Fibroblast of mammary gland (primary cell): ENCODE data around the gene PTPRN2.
"Not testable (repeated sequence)": the region's sequence is repeated elsewhere in the genome, so short reads cannot be mapped to it uniquely, and the experiment has no call there.

ENCODE experiments used
- DNase-seq: peaks from one replicate; pipeline ENCODE4 v3.0.0-alpha.2; 2010; ENCODE audit warnings: low read depth
- H3K4me3 ChIP-seq: 2 replicates; pipeline ENCODE4 v1.5.1; 2011; ENCODE audit warnings: low read depth, mild to moderate bottlenecking, low read length, moderate library complexity; ENCODE audit not compliant: control insufficient read depth
- CTCF ChIP-seq: conservative IDR thresholded peaks from 2 replicates; pipeline ENCODE4 v1.5.1; 2011; ENCODE audit warnings: low read depth, low read length, inconsistent platforms; ENCODE audit not compliant: control insufficient read depth, insufficient read depth

Gene PTPRN2

GRCh38 chr7:158388928-158389327 lies 198.7 kb downstream of the PTPRN2 start:
- no peak overlapping the region for H3K4me3 ChIP-seq
- TF ChIP-seq CTCF = no peak
- no peak for DNase-seq

GRCh38 chr7:158388072-158388471 lies 199.6 kb downstream of the PTPRN2 start:
- H3K4me3 ChIP-seq = no peak overlapping the region
- DNase-seq = no peak
- TF ChIP-seq CTCF = no peak

DNA sequence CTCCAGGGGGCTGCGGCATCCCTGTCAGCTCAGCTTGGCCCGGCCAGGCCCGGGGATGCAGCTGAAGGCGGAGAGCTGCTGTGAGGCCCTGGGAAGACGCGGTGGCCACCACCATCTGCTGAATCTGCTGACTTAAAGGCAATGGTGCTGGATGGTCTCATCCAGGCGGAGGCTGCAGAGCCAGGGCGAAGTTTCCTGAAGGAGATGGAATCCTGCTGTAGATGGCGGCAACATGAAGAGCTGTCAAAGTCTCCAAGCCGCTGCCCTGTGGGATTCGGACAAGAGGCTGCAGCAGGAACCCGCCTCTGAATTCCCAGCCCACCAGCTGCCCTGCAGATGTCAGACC lies 200.1 kb downstream of the PTPRN2 start:
- TF ChIP-seq CTCF = no peak
- DNase-seq = no peak
- H3K4me3 ChIP-seq = no peak overlapping the region

GRCh38 chr7:158386866-158387545 lies 200.6 kb downstream of the PTPRN2 start:
- no peak for TF ChIP-seq CTCF
- no peak for DNase-seq

DNA sequence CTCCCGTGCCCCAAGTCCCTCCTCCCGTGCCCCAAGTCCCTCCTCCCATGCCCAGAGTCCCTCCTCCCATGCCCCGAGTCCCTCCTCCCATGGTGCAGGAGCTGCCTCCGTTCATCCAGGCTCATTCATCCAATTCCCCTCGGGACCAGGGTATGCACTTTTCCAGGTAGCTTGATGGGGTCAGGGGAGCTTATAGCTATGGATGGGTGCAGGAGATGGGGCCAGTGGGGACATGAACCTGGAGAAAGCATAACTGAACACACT lies 201.3 kb downstream of the PTPRN2 start:
- TF ChIP-seq CTCF = no peak
- no peak overlapping the region for H3K4me3 ChIP-seq
- DNase-seq = no peak

More at GRCh38 chr7:158386866-158387545, 200.6 kb downstream of the PTPRN2 start:
- H3K4me3 ChIP-seq = no peak overlapping the region

DNA sequence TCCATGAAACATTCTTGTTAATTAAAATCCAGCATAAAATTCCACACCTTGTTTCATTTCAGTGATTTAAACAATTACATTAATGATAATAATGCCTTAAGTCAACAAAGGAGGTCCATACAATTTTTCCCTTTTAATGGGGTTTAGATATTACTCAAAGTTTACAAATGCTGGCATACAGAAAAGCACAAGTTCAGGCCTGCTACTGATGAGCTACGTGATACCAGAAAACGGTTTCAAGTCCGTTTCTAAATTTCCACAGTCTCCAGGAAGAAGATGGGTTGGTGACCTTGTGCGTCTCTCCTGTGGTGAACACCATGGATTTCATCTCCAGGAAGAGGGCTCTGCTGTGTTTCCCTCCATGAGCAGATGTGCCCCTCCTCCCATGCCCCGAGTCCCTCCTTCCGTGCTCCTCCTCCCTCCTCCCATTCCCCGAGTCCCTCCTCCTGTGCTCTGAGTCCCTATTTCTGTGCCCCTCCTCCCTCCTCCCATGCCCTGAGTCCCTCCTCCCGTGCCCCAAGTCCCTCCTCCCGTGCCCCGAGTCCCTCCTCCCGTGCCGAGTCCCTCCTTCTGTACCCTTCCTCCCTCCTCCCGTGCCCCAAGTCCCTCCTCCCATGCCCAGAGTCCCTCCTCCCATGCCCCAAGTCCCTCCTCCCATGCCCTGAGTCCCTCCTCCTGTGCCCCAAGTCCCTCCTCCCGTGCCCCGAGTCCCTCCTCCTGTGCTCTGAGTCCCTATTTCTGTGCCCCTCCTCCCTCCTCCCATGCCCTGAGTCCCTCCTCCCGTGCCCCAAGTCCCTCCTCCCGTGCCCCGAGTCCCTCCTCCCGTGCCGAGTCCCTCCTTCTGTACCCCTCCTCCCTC lies 201.9 kb downstream of the PTPRN2 start:
- DNase-seq, H3K4me3 ChIP-seq: not testable (repeated sequence)

GRCh38 chr7:158384746-158385145 lies 202.9 kb downstream of the PTPRN2 start:
- no peak for TF ChIP-seq CTCF
- DNase-seq = no peak
- no peak overlapping the region for H3K4me3 ChIP-seq
